OCI-LY7 (cell line): ENCODE data around the gene UBA52.

Experiments used
- CTCF ChIP-seq: fragments of 200-600 bp; sonication (generic); conservative IDR thresholded peaks from 2 replicates; pipeline ENCODE4 v1.5.1; 2014; ENCODE audit warnings: mild to moderate bottlenecking, antibody characterized with exemption, low read length, moderate library complexity, mixed read lengths
- EZH2phosphoT487 ChIP-seq: fragments of 200-600 bp; sonication (generic); IDR thresholded peaks from 2 replicates; pipeline ENCODE4 v1.6.1; 2018; ENCODE audit warnings: low read depth, borderline replicate concordance, mild to moderate bottlenecking, mixed run types, antibody characterized with exemption, low read length, moderate library complexity, mixed read lengths

DNA sequence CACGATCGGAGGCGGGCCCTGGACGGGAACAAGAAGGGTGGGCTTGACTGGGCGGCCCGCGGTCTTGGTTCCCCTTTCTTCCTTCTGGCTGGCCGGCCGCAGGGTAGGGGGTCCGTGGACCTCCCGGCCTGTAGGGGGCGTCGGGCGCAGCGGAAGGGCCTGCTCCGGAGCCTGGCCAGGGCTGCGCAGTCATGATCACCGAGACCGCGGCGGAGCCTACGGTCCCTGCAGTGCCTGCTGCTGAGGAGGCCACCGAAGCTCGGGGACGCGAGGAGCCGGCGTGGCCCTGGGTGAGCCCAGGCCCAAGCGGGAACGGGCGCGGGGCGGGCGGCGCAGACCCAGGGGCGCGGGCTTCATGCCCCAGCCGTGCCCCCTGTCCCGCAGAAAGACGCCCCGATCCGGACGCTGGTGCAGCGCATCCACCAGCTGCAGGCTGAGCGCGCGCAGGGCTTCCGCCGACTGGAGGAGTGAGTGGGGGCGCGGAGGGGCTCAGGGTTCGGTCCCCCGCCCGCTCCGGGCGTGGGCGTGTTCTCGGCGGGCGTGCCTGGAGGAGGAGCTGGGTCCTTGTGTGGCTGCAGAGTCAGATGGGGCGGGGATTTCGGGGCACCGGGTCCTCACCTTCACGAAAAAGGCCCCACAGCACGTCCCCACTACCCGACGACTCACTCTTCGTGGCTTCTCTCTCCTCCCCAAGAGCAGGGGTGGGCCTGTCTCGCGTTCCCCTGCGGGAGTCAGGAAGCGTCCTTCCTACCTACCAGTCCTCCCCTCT is 17.1 kb downstream of the UBA52 start, which contains the start of gene REX1BD:
- peak; percentile 92 for TF ChIP-seq CTCF
- TF ChIP-seq EZH2phosphoT487: no peak
